HepG2 (cell line): ENCODE results near the gene RERE.
A peak's percentile ranks its signal among the peaks of the same experiment; 100 is the strongest.

Experiments used
- CTCF ChIP-seq: sonication (generic); formaldehyde crosslinking; IDR thresholded peaks from 2 replicates; pipeline ENCODE4 v1.5.0; 2020; ENCODE audit warnings: mild to moderate bottlenecking, missing genetic modification reagents, moderate library complexity
- JUNB ChIP-seq: sonication (generic); formaldehyde crosslinking; IDR thresholded peaks from 2 replicates; pipeline ENCODE4 v1.8.0; 2022; ENCODE audit warnings: missing genetic modification reagents, mild to moderate bottlenecking, borderline replicate concordance
- NFYB ChIP-seq: sonication (generic); formaldehyde crosslinking; IDR thresholded peaks from 2 replicates; pipeline ENCODE4 v1.4.0; 2020; ENCODE audit warnings: missing genetic modification reagents
- POLR2A ChIP-seq, 2 experiments: IDR thresholded peaks; 2 replicates each; pipeline ENCODE4 v1.6.1; 2011; ENCODE audit warnings: low read depth in 2 of 2, low read length in 2 of 2, mild to moderate bottlenecking in 1 of 2, moderate library complexity in 1 of 2; ENCODE audit not compliant: insufficient read depth in 1 of 2
- ZMYM4 ChIP-seq: sonication (generic); formaldehyde crosslinking; IDR thresholded peaks from 2 replicates; pipeline ENCODE4 v1.8.1; 2023; ENCODE audit warnings: mild to moderate bottlenecking, missing genetic modification reagents
- ZNF484 ChIP-seq: sonication (generic); formaldehyde crosslinking; IDR thresholded peaks from 2 replicates; pipeline ENCODE4 v1.5.1; 2020; ENCODE audit warnings: mild to moderate bottlenecking, low read depth, missing genetic modification reagents, borderline replicate concordance
- ZNF552 ChIP-seq: sonication (generic); formaldehyde crosslinking; IDR thresholded peaks from 2 replicates; pipeline ENCODE4 v1.9.0; 2022; ENCODE audit warnings: missing genetic modification reagents, mild to moderate bottlenecking, borderline replicate concordance
- ZNF639 ChIP-seq: conservative IDR thresholded peaks from 2 replicates; pipeline ENCODE4 v1.6.1; 2018; ENCODE audit warnings: missing genetic modification reagents
- TF ChIP-seq, protein P1 (sequence below): sonication (generic); formaldehyde crosslinking; IDR thresholded peaks from 2 replicates; pipeline ENCODE4 v1.4.0; 2020; ENCODE audit warnings: mild to moderate bottlenecking, missing genetic modification reagents

- TF ChIP-seq ZNF552 (CRISPR knock-in tag) (no peak), NFYB (CRISPR knock-in tag) (no peak), POLR2A (IDR thresholded peaks at IDR 0.05; ENCODE audit: insufficient read depth in 1 of 2, low read depth in 2 of 2, low read length in 2 of 2) (no peak), JUNB (CRISPR knock-in tag) (no peak), ZMYM4 (CRISPR knock-in tag) (peak; percentile 57; the same call in 1 of the 2 replicates), ZNF484 (CRISPR knock-in tag) (no peak), CTCF (CRISPR knock-in tag) (no peak), ZNF639 (CRISPR knock-in tag) (no peak)
- TF ChIP-seq, protein P1, sequence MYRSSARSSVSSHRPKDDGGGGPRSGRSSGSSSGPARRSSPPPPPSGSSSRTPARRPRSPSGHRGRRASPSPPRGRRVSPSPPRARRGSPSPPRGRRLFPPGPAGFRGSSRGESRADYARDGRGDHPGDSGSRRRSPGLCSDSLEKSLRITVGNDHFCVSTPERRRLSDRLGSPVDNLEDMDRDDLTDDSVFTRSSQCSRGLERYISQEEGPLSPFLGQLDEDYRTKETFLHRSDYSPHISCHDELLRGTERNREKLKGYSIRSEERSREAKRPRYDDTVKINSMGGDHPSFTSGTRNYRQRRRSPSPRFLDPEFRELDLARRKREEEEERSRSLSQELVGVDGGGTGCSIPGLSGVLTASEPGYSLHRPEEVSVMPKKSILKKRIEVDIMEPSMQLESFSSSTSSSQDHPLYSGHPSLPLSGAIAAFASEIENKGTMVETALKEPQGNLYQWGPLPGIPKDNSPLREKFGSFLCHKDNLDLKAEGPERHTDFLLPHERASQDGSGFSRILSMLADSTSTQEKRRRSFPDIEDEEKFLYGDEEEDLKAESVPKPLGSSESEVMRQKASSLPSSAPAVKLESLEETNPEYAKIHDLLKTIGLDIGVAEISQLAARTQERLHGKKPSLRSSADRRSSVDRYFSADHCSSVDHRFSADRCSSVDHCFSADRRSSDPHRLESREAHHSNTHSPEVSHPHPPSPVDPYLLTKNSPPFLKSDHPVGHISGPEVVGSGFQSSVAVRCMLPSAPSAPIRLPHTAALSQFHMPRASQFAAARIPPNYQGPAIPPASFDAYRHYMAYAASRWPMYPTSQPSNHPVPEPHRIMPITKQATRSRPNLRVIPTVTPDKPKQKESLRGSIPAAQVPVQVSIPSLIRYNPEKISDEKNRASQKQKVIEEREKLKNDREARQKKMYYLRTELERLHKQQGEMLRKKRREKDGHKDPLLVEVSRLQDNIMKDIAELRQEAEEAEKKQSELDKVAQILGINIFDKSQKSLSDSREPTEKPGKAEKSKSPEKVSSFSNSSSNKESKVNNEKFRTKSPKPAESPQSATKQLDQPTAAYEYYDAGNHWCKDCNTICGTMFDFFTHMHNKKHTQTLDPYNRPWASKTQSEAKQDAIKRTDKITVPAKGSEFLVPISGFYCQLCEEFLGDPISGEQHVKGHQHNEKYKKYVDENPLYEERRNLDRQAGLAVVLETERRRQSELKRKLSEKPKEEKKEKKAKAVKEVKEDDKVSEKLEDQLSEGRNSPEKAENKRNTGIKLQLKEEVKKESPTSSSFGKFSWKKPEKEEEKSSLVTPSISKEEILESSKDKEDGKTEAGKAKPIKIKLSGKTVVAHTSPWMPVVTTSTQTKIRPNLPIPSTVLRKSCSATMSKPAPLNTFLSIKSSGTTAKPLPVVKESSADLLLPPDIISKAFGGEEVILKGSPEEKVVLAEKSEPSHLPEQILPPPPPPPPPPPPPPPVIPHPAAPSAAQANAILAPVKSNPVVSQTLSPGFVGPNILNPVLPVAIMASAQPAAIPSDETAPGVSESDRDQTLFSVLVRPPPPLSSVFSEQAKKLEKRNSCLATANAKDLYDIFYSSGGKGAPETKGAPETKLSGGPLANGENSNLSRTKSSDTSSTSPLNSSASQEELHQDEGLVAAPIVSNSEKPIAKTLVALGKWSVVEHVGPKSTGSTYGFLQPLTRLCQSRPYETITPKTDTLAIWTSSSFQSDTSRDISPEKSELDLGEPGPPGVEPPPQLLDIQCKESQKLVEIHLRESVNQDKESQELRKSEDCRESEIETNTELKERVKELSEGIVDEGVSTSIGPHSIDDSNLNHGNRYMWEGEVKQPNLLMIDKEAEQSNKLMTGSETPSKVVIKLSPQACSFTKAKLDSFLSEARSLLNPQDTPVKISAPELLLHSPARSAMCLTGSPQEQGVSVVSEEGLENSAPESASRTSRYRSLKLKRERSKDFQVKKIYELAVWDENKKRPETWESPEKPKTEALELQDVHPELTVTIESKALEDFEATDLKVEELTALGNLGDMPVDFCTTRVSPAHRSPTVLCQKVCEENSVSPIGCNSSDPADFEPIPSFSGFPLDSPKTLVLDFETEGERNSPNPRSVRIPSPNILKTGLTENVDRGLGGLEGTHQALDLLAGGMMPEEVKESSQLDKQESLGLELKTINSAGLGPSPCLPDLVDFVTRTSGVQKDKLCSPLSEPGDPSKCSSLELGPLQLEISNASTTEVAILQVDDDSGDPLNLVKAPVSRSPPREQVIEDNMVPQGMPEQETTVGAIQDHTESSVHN: no peak
These were observed 10.4 kb downstream of the RERE start for GRCh38 chr1:8807004-8807403.
